ENCODE data around the gene SHH. TPM values are rescaled to one million over a fixed set of nuclear protein-coding genes. Genes with fewer than 3 reads are reported as not detected.

SHH gene
- total RNA-seq, 4 donors from 2014 or later: 0.21 to 0.68 TPM; not detected in 2

GRCh38 chr7:155835446-155836215, 23.4 kb upstream of the SHH start:
- H3K27me3 ChIP-seq: peaks cover 22% of the 10 kb centered on the region
- 89% methylated on average over 14 of the region's 14 CpGs for WGBS
- H3K4me3 ChIP-seq: no peak overlapping the region
- DNase-seq (ENCODE audit: low spot score in 2 of 2): peak; percentile 47 to 62
- no peaks in the 10 kb centered on the region for H3K4me1 ChIP-seq
- H3K27ac ChIP-seq: no peak overlapping the region
- TF ChIP-seq POLR2AphosphoS5 (IDR thresholded peaks at IDR 0.05): no peak
- TF ChIP-seq POLR2A (IDR thresholded peaks at IDR 0.05): no peak
- TF ChIP-seq EP300 (IDR thresholded peaks at IDR 0.05): no peak
- no peak for TF ChIP-seq CTCF (IDR thresholded peaks at IDR 0.05)
- no peaks in the 10 kb centered on the region for H3K9me3 ChIP-seq
- no peaks in the 10 kb centered on the region for H3K36me3 ChIP-seq

GRCh38 chr7:155834486-155835048, 22.3 kb upstream of the SHH start:
- H3K9me3 ChIP-seq: no peaks in the 10 kb centered on the region
- DNase-seq (ENCODE audit: low spot score in 2 of 2): peak in 1 of 2 donors; percentile 25
- peaks cover 32% of the 10 kb centered on the region for H3K27me3 ChIP-seq
- no peak overlapping the region for H3K4me3 ChIP-seq
- 85% methylated on average over 11 of the region's 16 CpGs for WGBS
- H3K4me1 ChIP-seq: no peaks in the 10 kb centered on the region
- no peak overlapping the region for H3K27ac ChIP-seq
- TF ChIP-seq POLR2A (IDR thresholded peaks at IDR 0.05) (no peak), EP300 (IDR thresholded peaks at IDR 0.05) (no peak), CTCF (IDR thresholded peaks at IDR 0.05) (no peak), POLR2AphosphoS5 (IDR thresholded peaks at IDR 0.05) (no peak)
- H3K36me3 ChIP-seq: no peaks in the 10 kb centered on the region

GRCh38 chr7:155833651-155834050, 21.4 kb upstream of the SHH start:
- TF ChIP-seq CTCF (IDR thresholded peaks at IDR 0.05) (no peak), POLR2AphosphoS5 (IDR thresholded peaks at IDR 0.05) (no peak), POLR2A (IDR thresholded peaks at IDR 0.05) (no peak), EP300 (IDR thresholded peaks at IDR 0.05) (no peak)
- 48% methylated on average over 2 of the region's 13 CpGs for WGBS
- no peak overlapping the region for H3K27ac ChIP-seq
- no peaks in the 10 kb centered on the region for H3K4me1 ChIP-seq
- DNase-seq (ENCODE audit: low spot score in 2 of 2): peak in 1 of 2 donors; percentile 24
- no peaks in the 10 kb centered on the region for H3K9me3 ChIP-seq
- peaks cover 32% of the 10 kb centered on the region for H3K27me3 ChIP-seq
- H3K36me3 ChIP-seq: no peaks in the 10 kb centered on the region
- H3K4me3 ChIP-seq: no peak overlapping the region

GRCh38 chr7:155832581-155832981, 20.3 kb upstream of the SHH start:
- Histone ChIP-seq H3K27me3 (peaks cover 37% of the 10 kb centered on the region), H3K27ac (no peak overlapping the region), H3K4me3 (no peak overlapping the region), H3K36me3 (no peaks in the 10 kb centered on the region), H3K9me3 (no peaks in the 10 kb centered on the region), H3K4me1 (no peaks in the 10 kb centered on the region)
- DNase-seq (ENCODE audit: low spot score in 2 of 2): peak in 1 of 2 donors; percentile 46
- TF ChIP-seq CTCF (IDR thresholded peaks at IDR 0.05) (no peak), POLR2A (IDR thresholded peaks at IDR 0.05) (no peak), POLR2AphosphoS5 (IDR thresholded peaks at IDR 0.05) (no peak), EP300 (IDR thresholded peaks at IDR 0.05) (no peak)
- 76% methylated on average over 6 of the region's 7 CpGs for WGBS

GRCh38 chr7:155831807-155832524, 19.7 kb upstream of the SHH start:
- 83% methylated on average over 17 of the region's 18 CpGs for WGBS
- peak in 1 of 2 donors; percentile 1 for DNase-seq (ENCODE audit: low spot score in 2 of 2)
- Histone ChIP-seq H3K27ac (no peak overlapping the region), H3K4me3 (no peak overlapping the region), H3K36me3 (no peaks in the 10 kb centered on the region), H3K27me3 (peaks cover 36% of the 10 kb centered on the region), H3K4me1 (no peaks in the 10 kb centered on the region), H3K9me3 (no peaks in the 10 kb centered on the region)
- TF ChIP-seq POLR2A (IDR thresholded peaks at IDR 0.05) (no peak), EP300 (IDR thresholded peaks at IDR 0.05) (no peak), CTCF (IDR thresholded peaks at IDR 0.05) (no peak), POLR2AphosphoS5 (IDR thresholded peaks at IDR 0.05) (no peak)
